HuH-7 (cell line): Measurements from ENCODE around the gene PPARA.
A peak's percentile ranks its signal among the peaks of the same experiment; 100 is the strongest.
"Not testable (repeated sequence)": the region's sequence is repeated elsewhere in the genome, so short reads cannot be mapped to it uniquely, and the experiment has no call there.

Experiments used
- DNase-seq: peaks from one replicate; pipeline ENCODE4 v3.0.0; 2011; ENCODE audit warnings: low spot score

PPARA gene

GRCh38 chr22:46172522-46173110 lies 22.3 kb downstream of the PPARA start:
- DNase-seq, result no peak

- DNase-seq, result no peak
Observed at GRCh38 chr22:46173152-46173551, 22.8 kb downstream of the PPARA start.

- no peak for DNase-seq
Observed at GRCh38 chr22:46175631-46176030, 25.3 kb downstream of the PPARA start.

- no peak for DNase-seq
Observed at GRCh38 chr22:46176508-46177003, 26.2 kb downstream of the PPARA start.

GRCh38 chr22:46178755-46179505 lies 28.6 kb downstream of the PPARA start:
- no peak for DNase-seq

- DNase-seq, result no peak
Observed at GRCh38 chr22:46179748-46180147, 29.4 kb downstream of the PPARA start.

- no peak for DNase-seq
Observed at GRCh38 chr22:46180370-46181137, 30.2 kb downstream of the PPARA start.

- DNase-seq, result no peak
Observed at GRCh38 chr22:46183733-46184132, 33.4 kb downstream of the PPARA start.

GRCh38 chr22:46185283-46185682 lies 35.0 kb downstream of the PPARA start:
- no peak for DNase-seq

GRCh38 chr22:46187862-46188261 lies 37.5 kb downstream of the PPARA start:
- no peak for DNase-seq

GRCh38 chr22:46192210-46192993 lies 42.1 kb downstream of the PPARA start:
- DNase-seq, result no peak

GRCh38 chr22:46193898-46194310 lies 43.6 kb downstream of the PPARA start:
- DNase-seq, result peak; percentile 51

GRCh38 chr22:46195487-46196165 lies 45.3 kb downstream of the PPARA start:
- DNase-seq, result no peak

- DNase-seq, result no peak
Observed at GRCh38 chr22:46196278-46196677, 46.0 kb downstream of the PPARA start.

- no peak for DNase-seq
Observed at GRCh38 chr22:46198274-46198673, 47.9 kb downstream of the PPARA start.

GRCh38 chr22:46198806-46199205 lies 48.5 kb downstream of the PPARA start:
- DNase-seq, result not testable (repeated sequence)

- DNase-seq, result peak; percentile 70
Observed at GRCh38 chr22:46201059-46201757, 50.9 kb downstream of the PPARA start.

GRCh38 chr22:46202897-46203600 lies 52.7 kb downstream of the PPARA start:
- DNase-seq, result peak; percentile 21

GRCh38 chr22:46203601-46203980 lies 53.3 kb downstream of the PPARA start:
- DNase-seq, result no peak

GRCh38 chr22:46209262-46209661 lies 58.9 kb downstream of the PPARA start:
- DNase-seq, result no peak
